HG03108 (cell line): ENCODE measurements around the gene IL4I1.

Experiments
- ATAC-seq: cut with Tn5 transposase; IDR thresholded peaks from one replicate; pipeline ENCODE4 v1.9.1; 2021; ENCODE audit warnings: moderate library complexity; ENCODE audit not compliant: unreplicated experiment

The IL4I1 gene

GRCh38 chr19:49854378-49855263 is 42.1 kb downstream of the IL4I1 start:
- no peak for ATAC-seq

- no peak for ATAC-seq
Observed at GRCh38 chr19:49853852-49854377, 42.8 kb downstream of the IL4I1 start.

- ATAC-seq, result no peak
Observed at GRCh38 chr19:49852631-49853126, 44.0 kb downstream of the IL4I1 start.

- no peak for ATAC-seq
Observed at GRCh38 chr19:49851456-49852259, 45.0 kb downstream of the IL4I1 start.

- ATAC-seq, result peak; percentile 69
Observed at GRCh38 chr19:49850487-49851342, 46.0 kb downstream of the IL4I1 start, which contains the start of gene PTOV1. TSS of gene PTOV1 (plus strand) at chr19:49851159.

GRCh38 chr19:49850221-49850486 is 46.5 kb downstream of the IL4I1 start:
- peak; percentile 1 for ATAC-seq

GRCh38 chr19:49849433-49850220 is 47.1 kb downstream of the IL4I1 start:
- no peak for ATAC-seq

- ATAC-seq, result no peak
Observed at GRCh38 chr19:49848938-49849337, 47.7 kb downstream of the IL4I1 start.

- ATAC-seq, result no peak
Observed at GRCh38 chr19:49847731-49848696, 48.7 kb downstream of the IL4I1 start.

GRCh38 chr19:49846408-49846807 is 50.3 kb downstream of the IL4I1 start:
- no peak for ATAC-seq

- ATAC-seq, result no peak
Observed at GRCh38 chr19:49845414-49845813, 51.3 kb downstream of the IL4I1 start.

- ATAC-seq, result no peak
Observed at GRCh38 chr19:49844138-49845095, 52.3 kb downstream of the IL4I1 start.

GRCh38 chr19:49843265-49843664 is 53.4 kb downstream of the IL4I1 start:
- no peak for ATAC-seq

GRCh38 chr19:49840736-49841249 is 55.9 kb downstream of the IL4I1 start:
- ATAC-seq, result no peak

GRCh38 chr19:49840321-49840720 is 56.4 kb downstream of the IL4I1 start:
- ATAC-seq, result no peak

- ATAC-seq, result no peak
Observed at GRCh38 chr19:49839713-49840112, 57.0 kb downstream of the IL4I1 start.
